PFSK-1 (cell line): ENCODE measurements around the gene TMED3.

Source experiments
- FOXP2 ChIP-seq: optimal IDR thresholded peaks from 2 replicates; pipeline ENCODE3; 2011; ENCODE audit warnings: borderline replicate concordance, control low read depth, inconsistent platforms; ENCODE audit not compliant: insufficient read depth; ENCODE audit errors: extremely low read length, extremely low read depth
- POLR2AphosphoS5 ChIP-seq: IDR thresholded peaks from 2 replicates; pipeline ENCODE4 v1.6.1; 2012; ENCODE audit warnings: low read depth, mild to moderate bottlenecking, control low read depth, low read length, moderate library complexity
- REST ChIP-seq, 2 experiments: IDR thresholded peaks; 2 replicates each; pipeline versions ENCODE4 v1.6.1 to v1.8.0; 2011 to 2012; ENCODE audit warnings: low read depth in 2 of 2, low read length in 2 of 2, control low read depth in 1 of 2, inconsistent platforms in 1 of 2, mild to moderate bottlenecking in 1 of 2, moderate library complexity in 1 of 2; ENCODE audit not compliant: insufficient read depth in 1 of 2
- SIN3A ChIP-seq: IDR thresholded peaks from 2 replicates; pipeline ENCODE4 v1.6.1; 2012; ENCODE audit warnings: mild to moderate bottlenecking, low read length, moderate library complexity, borderline replicate concordance; ENCODE audit not compliant: insufficient read depth
- TAF1 ChIP-seq: IDR thresholded peaks from 2 replicates; pipeline ENCODE4 v1.6.1; 2012; ENCODE audit warnings: low read length, control low read depth, borderline replicate concordance; ENCODE audit not compliant: insufficient read depth

Gene TMED3

GRCh38 chr15:79282371-79283251 lies 28.3 kb upstream of the TMED3 start, which contains the start of gene ANKRD34C:
ANKRD34C (plus strand) TSS chr15:79282722; CDS start chr15:79293285, 10,563 bp downstream.
- TF ChIP-seq FOXP2, result no peak
- no peak for TF ChIP-seq REST (IDR thresholded peaks at IDR 0.05; ENCODE audit: insufficient read depth in 1 of 2, low read depth in 2 of 2, low read length in 2 of 2)
- no peak for TF ChIP-seq TAF1
- no peak for TF ChIP-seq POLR2AphosphoS5
- TF ChIP-seq SIN3A, result no peak

GRCh38 chr15:79283252-79284048 lies 27.5 kb upstream of the TMED3 start:
- no peak for TF ChIP-seq TAF1
- TF ChIP-seq REST (IDR thresholded peaks at IDR 0.05; ENCODE audit: insufficient read depth in 1 of 2, low read depth in 2 of 2, low read length in 2 of 2), result peak; percentile 97

- TF ChIP-seq SIN3A, result no peak
- no peak for TF ChIP-seq FOXP2
Observed at GRCh38 chr15:79290642-79291275, 20.2 kb upstream of the TMED3 start.

- TF ChIP-seq SIN3A (no peak), REST (IDR thresholded peaks at IDR 0.05; ENCODE audit: insufficient read depth in 1 of 2, low read depth in 2 of 2, low read length in 2 of 2) (no peak), FOXP2 (no peak), POLR2AphosphoS5 (no peak), TAF1 (no peak)
Observed at GRCh38 chr15:79292011-79292410, 18.9 kb upstream of the TMED3 start.

- no peak for TF ChIP-seq POLR2AphosphoS5
- TF ChIP-seq REST (IDR thresholded peaks at IDR 0.05; ENCODE audit: insufficient read depth in 1 of 2, low read depth in 2 of 2, low read length in 2 of 2), result peak in 1 of 2 experiments; percentile 80; a peak in 2 of 4 replicates
Observed at GRCh38 chr15:79294075-79294474, 16.8 kb upstream of the TMED3 start.
